NCI-H526 treated with DMSO at 0.1 percent for 48 hours (cell line): Measurements from ENCODE around the gene CCNY.

Experiments
- DNase-seq: peaks from one replicate; lab custom pipeline; 2025; lab: John Stamatoyannopoulos, UW

The CCNY gene

DNA sequence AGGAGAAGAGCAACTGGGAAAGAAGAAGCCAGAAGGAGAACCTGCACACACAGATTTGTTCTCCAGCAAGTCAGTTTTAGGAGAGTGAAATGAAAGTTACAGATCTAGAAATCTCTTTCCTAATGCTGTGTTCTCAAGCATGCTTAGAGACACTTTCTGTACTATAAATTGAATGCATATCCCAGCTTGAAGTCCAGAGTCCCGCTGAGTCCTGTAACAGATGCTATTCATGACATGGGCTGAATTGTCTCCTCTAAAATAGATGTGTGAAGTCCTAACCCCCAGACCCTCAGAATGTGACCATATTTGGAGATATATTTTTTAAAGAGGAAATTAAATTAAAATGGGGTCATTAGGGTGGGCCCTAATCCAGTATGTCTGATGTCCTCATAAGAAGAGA lies 222.0 kb downstream of the CCNY start:
- no peak for DNase-seq

DNA sequence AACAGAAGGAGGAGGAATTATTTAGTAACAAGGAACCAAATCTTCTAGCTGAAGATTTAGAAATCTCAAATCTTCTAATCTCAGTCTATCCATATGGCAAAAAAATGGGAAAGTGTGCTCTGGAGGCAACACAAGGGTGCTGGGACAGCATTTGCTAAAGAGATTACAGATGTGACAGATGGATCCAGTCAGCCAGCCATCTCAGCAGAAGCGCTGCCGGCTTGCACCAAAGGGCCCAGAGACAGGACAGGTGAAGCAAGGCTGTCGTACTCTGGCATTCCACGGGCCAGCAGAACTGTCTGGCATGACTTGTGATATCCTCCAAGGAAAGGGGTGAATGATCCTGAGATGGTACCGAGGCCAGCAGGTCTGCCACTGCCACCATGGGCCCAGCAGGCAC lies 223.1 kb downstream of the CCNY start:
- no peak for DNase-seq

DNA sequence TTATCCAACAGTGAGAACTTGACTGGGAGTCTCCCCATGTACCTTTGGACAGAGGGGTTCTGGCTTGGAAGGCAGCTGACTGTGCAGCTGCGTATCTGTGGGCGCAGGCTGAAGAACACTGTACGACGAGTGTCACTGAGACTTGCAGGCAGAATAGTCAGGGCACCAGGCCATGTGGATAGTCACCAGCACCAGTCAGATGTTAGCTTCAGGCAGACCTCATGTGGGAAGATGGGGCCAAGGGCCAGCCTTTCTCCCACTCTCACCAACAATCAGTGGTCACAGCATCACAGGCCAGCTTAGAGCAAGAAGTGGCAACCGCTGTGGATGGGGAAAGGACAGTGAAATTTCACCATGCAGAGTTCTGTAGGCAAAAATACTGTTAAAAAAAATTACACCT lies 225.4 kb downstream of the CCNY start:
- no peak for DNase-seq

DNA sequence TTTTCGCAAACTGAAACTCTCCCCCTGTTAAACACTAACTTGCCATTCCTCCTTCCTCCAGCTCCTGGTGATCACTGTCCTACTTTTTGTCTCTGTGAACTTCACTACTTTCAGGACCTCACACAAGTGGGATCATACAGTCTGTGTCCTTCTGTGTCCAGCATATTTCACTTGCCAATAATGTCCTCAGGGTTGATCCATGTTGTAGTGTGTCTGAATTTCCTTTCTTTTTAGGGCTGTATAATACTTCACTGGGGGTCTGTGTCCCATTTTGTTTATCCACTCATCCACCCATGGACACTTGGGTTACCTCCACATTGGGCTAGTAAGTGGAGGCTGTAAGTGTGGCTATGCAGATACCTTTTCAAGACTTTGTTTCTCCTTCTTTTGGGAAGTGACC lies 226.1 kb downstream of the CCNY start:
- DNase-seq = no peak

- DNase-seq = peak; percentile 8
Measured at GRCh38 chr10:35563261-35563891, 227.1 kb downstream of the CCNY start.

DNA sequence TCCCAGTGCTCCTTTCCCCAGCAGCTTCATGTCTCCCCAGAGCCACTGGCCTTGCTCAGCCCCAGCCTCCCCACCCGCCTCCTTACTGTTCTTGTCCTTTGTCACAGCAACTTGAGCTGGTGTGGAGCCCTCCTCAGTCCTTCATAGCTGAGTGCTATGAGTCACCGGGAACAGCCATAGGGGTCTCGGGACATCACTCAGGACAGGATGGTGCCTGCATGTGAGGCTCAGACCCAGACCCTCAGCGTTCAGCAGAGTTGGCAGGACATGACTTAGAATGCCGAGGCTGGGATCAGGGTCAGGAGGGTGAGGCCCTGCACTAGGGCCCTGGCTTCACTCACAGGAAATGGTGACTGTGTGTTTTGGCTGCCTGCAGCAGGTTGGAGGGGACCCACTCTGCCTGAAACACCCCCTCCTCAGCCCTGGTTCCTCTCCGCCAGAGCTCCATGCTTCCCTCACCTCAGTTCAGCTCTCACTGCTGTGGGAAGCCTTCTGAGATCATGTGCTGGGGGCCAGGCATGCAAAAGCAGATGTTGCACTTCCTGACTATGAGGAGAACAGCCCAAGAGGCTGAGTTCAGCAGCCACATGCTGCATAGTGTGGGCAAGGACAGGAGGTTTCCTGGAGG lies 228.1 kb downstream of the CCNY start:
- no peak for DNase-seq

- no peak for DNase-seq
Measured at GRCh38 chr10:35565602-35566081, 229.3 kb downstream of the CCNY start.

DNA sequence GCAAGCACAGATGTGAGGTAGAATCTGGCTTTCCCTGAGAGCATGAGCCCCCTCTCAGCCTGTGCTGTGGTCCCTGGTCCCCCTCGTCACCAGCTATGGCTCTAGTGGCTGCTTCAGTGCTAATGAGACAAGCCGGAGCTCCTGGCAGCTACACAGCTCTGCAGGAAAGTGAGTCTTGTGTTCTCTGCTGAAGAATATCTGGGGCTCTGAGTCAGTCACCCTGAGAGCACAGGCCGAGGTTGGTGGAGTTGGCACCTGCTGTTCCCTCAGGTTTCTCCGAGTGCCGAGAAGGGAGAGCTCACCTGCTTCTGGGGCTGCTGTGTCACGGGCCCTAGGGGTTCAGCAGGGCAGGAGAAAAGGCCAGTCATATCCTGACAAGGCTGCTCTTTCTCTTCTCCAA lies 231.6 kb downstream of the CCNY start:
- no peak for DNase-seq

DNA sequence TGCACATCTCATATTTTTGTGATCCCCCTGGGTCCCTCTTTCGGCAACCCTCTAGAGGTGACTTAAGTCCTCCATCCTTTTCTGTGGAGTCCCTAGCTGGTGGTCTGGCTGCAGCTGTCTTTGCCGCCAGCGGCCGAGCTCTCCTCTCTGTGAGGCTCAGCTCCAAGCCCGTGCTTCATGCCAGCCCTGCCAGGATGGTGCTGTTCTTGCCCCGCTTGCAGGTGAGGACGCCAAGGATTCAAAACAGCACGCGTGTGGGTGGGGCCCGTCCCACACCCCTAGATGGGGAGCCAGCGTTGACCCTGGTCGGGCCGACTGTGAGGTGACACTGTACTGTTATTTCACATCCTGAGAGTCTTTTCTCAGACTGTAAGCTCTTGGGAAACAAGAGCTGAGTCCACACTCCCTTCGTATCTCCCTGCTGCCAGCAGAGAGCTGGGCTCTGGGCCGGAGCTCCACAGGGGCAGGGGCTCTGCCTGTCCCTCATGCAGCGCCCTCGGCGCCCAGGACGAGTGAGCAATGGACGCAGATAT lies 232.2 kb downstream of the CCNY start:
- no peak for DNase-seq

- DNase-seq = no peak
Measured at GRCh38 chr10:35569111-35569707, 232.9 kb downstream of the CCNY start.

DNA sequence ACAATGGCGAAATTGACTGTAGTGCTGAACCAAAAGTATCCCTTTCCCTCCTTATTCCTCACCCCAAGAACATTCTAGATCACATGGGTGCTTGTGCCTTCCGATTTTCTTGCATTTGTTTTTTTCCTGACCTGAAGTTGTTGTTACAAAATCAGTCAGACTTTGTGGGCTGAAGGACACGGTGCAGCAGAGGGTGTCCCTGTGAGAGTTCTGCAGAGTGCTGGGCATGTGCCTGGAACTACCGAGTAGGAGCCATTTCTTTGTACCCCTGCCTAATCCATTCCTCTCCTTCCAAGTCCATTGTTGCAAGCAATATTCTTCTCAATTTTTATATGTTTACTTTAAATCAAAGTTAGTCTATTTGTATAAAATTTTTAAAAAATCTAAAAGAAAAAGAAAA lies 233.5 kb downstream of the CCNY start:
- DNase-seq = no peak

DNA sequence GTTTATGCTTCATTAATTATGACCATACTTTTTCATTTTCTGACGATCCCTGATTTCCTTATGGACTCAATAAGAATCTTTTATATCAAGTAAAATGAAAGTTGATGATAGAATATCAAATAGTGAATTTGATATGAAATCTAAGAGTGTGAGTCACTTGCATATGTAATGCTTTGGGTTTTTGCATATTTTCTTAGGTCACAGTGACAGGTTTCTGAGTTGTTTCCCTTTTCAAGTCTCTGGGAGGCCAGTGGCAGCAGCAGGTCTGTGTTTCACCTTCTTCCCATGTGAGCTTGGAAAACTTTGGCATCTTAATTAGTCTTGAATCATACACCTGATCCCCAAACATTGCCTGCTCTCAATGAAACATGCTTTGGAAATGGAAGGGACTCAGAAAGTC lies 234.1 kb downstream of the CCNY start:
- no peak for DNase-seq

DNA sequence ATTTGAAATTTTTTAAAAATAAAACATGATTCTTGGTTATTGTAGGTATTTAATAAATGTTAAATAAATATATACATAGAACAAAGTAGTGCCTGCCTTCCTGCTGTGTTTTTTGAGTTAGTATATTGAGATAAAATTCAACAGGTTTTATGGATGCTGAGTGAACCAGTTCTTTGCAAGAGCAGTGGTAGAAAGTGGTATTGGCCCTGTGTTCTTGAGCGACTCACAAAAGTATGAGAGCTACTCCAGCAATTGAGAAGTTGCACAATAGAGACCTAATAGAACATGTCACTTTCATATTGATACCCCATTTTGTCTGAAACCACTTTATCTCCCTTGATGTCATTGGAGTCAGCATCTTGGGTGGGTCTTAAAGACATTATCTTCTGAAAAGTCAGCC lies 236.3 kb downstream of the CCNY start:
- no peak for DNase-seq

DNA sequence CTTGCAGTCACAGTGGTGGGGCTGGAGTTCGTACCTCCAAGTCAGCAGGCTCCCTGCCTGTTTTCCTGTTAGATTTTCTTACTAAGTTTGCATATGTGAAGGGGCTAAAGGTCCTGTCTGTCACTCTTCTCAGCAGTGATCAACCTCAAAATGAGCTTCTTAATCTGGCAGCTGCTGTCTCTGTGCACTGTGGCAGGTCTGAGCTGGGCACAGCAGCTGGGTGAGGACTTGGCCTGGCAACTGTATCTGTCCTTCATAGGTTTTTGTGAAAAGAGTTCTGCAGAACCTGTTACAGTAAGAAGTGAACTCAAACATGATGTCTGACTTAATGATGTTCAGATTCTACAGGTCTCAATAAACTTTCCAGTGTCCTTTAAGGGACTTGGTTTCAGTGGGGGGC lies 237.5 kb downstream of the CCNY start:
- no peak for DNase-seq

DNA sequence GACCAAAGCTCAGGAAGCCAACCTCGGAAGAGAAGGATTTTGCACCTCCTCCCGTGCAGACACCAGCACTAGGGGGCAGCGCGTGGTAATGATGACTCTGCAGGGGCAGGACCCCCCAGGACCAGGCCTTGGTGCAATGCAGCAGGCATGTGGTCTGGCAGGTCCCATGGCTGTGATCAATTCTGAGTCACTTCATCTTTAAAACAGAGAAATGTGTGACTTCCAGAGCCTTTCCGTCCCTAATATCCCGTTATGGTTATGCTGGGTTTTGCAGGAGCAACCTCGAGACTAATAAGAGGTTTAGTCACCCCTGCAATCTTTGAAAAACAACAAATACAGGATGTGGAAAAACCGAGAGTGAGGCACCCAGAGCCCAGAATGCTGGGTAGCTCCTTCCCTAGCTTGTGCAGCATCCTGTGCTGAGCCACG lies 238.6 kb downstream of the CCNY start:
- DNase-seq = no peak

GRCh38 chr10:35575640-35576039 lies 239.3 kb downstream of the CCNY start:
- no peak for DNase-seq

DNA sequence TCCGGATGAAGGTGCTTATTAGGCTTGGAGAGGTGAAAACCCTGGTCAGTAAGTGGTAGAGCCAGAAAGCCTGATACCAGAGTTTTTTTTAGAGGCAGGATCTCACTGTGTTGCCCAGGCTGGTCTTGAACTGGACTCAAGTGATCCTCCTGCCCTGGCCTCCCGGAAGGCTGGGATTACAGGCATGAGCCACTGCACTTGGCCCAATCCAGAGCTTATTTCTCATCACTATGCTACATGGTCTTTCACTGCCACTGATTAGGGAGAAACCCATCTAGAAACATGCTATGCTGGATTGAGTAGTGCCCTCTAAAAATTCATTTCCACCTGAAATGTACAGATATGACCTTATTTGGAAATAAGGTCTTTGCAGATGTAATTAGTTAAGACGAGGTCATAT lies 240.4 kb downstream of the CCNY start:
- no peak for DNase-seq

GRCh38 chr10:35577926-35578617 lies 241.8 kb downstream of the CCNY start:
- no peak for DNase-seq

- no peak for DNase-seq
Measured at GRCh38 chr10:35578618-35578956, 242.3 kb downstream of the CCNY start.

- no peak for DNase-seq
Measured at GRCh38 chr10:35579116-35579515, 242.8 kb downstream of the CCNY start.

GRCh38 chr10:35579726-35580422 lies 243.6 kb downstream of the CCNY start:
- DNase-seq = no peak

DNA sequence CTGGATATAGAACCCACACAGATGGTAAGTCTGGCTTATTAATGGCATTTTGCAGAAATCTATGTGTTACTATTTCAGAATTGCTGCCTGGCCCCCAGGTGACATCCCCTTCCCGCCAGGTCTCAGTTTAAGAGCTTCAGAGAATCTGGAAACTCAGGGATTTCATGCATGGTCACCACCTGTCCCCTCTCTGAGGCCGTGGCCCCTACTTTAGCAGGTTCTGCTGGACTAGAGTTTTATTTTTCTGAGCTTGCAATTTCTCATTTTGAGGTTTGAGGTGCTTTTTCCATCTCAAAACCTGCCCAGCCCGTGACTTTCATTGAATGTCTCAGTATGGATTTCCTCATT lies 244.1 kb downstream of the CCNY start:
- no peak for DNase-seq
